OCI-LY7 (cell line): ENCODE data around the gene KPNA3.

Experiments used
- EZH2phosphoT487 ChIP-seq: fragments of 200-600 bp; sonication (generic); IDR thresholded peaks from 2 replicates; pipeline ENCODE4 v1.6.1; 2018; ENCODE audit warnings: low read depth, borderline replicate concordance, mild to moderate bottlenecking, mixed run types, antibody characterized with exemption, low read length, moderate library complexity, mixed read lengths
- TF ChIP-seq, protein P1 (sequence below): fragments of 200-600 bp; sonication (generic); conservative IDR thresholded peaks from 2 replicates; pipeline ENCODE4 v1.5.1; 2014; ENCODE audit warnings: mild to moderate bottlenecking, antibody characterized with exemption, low read length, moderate library complexity, mixed read lengths

DNA sequence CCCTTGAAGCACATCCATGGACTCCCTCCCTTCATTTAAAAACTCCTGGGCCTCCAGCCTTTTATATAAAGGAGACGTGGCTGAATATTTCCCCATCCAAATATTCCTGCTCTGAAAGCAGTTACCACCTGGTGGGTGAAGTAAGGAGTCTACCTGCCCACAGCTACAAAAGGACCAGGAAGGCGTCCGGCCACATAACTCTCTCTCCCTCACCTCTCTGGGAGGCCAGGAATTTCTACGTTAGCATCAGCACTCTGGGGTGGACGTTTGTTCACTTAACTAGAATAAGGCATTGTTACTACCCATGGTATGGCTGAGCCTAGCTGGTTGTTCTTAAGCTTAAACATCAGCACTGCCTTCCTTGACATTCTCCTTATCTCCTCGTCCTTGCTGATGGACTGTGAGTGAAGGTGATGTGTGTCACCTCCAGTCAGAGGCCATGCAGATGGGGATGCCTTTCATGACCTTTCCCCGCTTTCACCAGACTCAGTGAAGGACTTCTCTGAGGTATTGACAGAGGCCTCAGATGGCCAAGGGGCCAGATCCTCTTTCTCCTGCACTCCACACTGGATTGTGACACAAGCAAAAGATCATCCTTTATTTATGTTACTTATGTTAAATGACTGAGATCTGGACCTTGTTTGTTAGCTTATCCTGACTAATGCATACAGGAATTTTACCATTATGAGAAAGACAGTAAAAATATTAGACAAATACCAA, 22.2 kb upstream of the KPNA3 start:
- TF ChIP-seq, protein P1, sequence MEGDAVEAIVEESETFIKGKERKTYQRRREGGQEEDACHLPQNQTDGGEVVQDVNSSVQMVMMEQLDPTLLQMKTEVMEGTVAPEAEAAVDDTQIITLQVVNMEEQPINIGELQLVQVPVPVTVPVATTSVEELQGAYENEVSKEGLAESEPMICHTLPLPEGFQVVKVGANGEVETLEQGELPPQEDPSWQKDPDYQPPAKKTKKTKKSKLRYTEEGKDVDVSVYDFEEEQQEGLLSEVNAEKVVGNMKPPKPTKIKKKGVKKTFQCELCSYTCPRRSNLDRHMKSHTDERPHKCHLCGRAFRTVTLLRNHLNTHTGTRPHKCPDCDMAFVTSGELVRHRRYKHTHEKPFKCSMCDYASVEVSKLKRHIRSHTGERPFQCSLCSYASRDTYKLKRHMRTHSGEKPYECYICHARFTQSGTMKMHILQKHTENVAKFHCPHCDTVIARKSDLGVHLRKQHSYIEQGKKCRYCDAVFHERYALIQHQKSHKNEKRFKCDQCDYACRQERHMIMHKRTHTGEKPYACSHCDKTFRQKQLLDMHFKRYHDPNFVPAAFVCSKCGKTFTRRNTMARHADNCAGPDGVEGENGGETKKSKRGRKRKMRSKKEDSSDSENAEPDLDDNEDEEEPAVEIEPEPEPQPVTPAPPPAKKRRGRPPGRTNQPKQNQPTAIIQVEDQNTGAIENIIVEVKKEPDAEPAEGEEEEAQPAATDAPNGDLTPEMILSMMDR, result no peak
- TF ChIP-seq EZH2phosphoT487, result no peak
